ENCODE measurements around the gene PCBD1. TPM values are rescaled to one million over a fixed set of nuclear protein-coding genes. Genes with fewer than 3 reads are reported as not detected.

Gene PCBD1
- total RNA-seq, 1 donor from 2014 or later: 54.6 TPM

- Histone ChIP-seq H3K4me2 (ENCODE audit: low read length) (peak overlapping the region; percentile 41), H3K9me3 (ENCODE audit: insufficient read depth, low read depth, low read length) (no peaks in the 10 kb centered on the region), H3K27me3 (ENCODE audit: insufficient read depth, low read length) (peaks cover 8% of the 10 kb centered on the region), H3K79me2 (ENCODE audit: insufficient read depth, low read length) (no peaks in the 10 kb centered on the region), H3K9ac (ENCODE audit: low read length) (no peak overlapping the region), H3K36me3 (ENCODE audit: insufficient read depth, low read length) (no peaks in the 10 kb centered on the region), H3K4me1 (ENCODE audit: insufficient read depth, low read length) (peaks cover 25% of the 10 kb centered on the region), H3K27ac (ENCODE audit: low read depth, low read length) (no peak overlapping the region), H4K20me1 (ENCODE audit: insufficient read depth, low read length) (peaks cover 3% of the 10 kb centered on the region), H2AFZ (ENCODE audit: low read depth, low read length) (no peak overlapping the region), H3K4me3 (ENCODE audit: insufficient read depth, low read depth, low read length) (no peak overlapping the region)
- H3K27me3 Mint-ChIP-seq (ENCODE audit: low read depth, unreplicated experiment): peaks cover 52% of the 10 kb centered on the region
- FAIRE-seq (no peak), DNase-seq (ENCODE audit: low read depth) (peak; percentile 67)
- H3K4me1 Mint-ChIP-seq (ENCODE audit: low read depth, unreplicated experiment): peaks cover 17% of the 10 kb centered on the region
- H3K4me3 Mint-ChIP-seq (ENCODE audit: unreplicated experiment): no peak overlapping the region
- H3K36me3 Mint-ChIP-seq (ENCODE audit: low read depth, unreplicated experiment): no peaks in the 10 kb centered on the region
- H3K9me3 Mint-ChIP-seq (ENCODE audit: unreplicated experiment): no peaks in the 10 kb centered on the region
- H3K27ac Mint-ChIP-seq (ENCODE audit: unreplicated experiment): peak overlapping the region; percentile 60
- TF ChIP-seq CTCF (IDR thresholded peaks at IDR 0.05; ENCODE audit: insufficient read depth, low read depth, low read length): no peak
- no peak for TF ChIP-seq EZH2 (IDR thresholded peaks at IDR 0.05; ENCODE audit: insufficient read depth, low read length)
Measured at GRCh38 chr10:70927189-70927943, 39.0 kb upstream of the PCBD1 start.

GRCh38 chr10:70926226-70927000 is 38.0 kb upstream of the PCBD1 start:
- peaks cover 59% of the 10 kb centered on the region for H3K27me3 Mint-ChIP-seq (ENCODE audit: low read depth, unreplicated experiment)
- no peak for DNase-seq (ENCODE audit: low read depth)
- no peak overlapping the region for H3K4me3 Mint-ChIP-seq (ENCODE audit: unreplicated experiment)
- FAIRE-seq: no peak
- peaks cover 3% of the 10 kb centered on the region for H4K20me1 ChIP-seq (ENCODE audit: insufficient read depth, low read length)
- H3K4me2 ChIP-seq (ENCODE audit: low read length): no peak overlapping the region
- no peak overlapping the region for H3K4me3 ChIP-seq (ENCODE audit: insufficient read depth, low read depth, low read length)
- H3K9me3 ChIP-seq (ENCODE audit: insufficient read depth, low read depth, low read length): no peaks in the 10 kb centered on the region
- TF ChIP-seq CTCF (IDR thresholded peaks at IDR 0.05; ENCODE audit: insufficient read depth, low read depth, low read length) (no peak), EZH2 (IDR thresholded peaks at IDR 0.05; ENCODE audit: insufficient read depth, low read length) (no peak)
- peaks cover 13% of the 10 kb centered on the region for H3K27me3 ChIP-seq (ENCODE audit: insufficient read depth, low read length)
- H3K27ac ChIP-seq (ENCODE audit: low read depth, low read length): no peak overlapping the region
- H3K36me3 ChIP-seq (ENCODE audit: insufficient read depth, low read length): no peaks in the 10 kb centered on the region
- H3K4me1 Mint-ChIP-seq (ENCODE audit: low read depth, unreplicated experiment): peaks cover 13% of the 10 kb centered on the region
- no peaks in the 10 kb centered on the region for H3K9me3 Mint-ChIP-seq (ENCODE audit: unreplicated experiment)
- no peaks in the 10 kb centered on the region for H3K79me2 ChIP-seq (ENCODE audit: insufficient read depth, low read length)
- no peak overlapping the region for H3K9ac ChIP-seq (ENCODE audit: low read length)
- H3K4me1 ChIP-seq (ENCODE audit: insufficient read depth, low read length): peaks cover 24% of the 10 kb centered on the region
- H2AFZ ChIP-seq (ENCODE audit: low read depth, low read length): no peak overlapping the region
- no peak overlapping the region for H3K27ac Mint-ChIP-seq (ENCODE audit: unreplicated experiment)
- H3K36me3 Mint-ChIP-seq (ENCODE audit: low read depth, unreplicated experiment): no peaks in the 10 kb centered on the region
